Right atrium auricular region (tissue), 2 donors: ENCODE measurements around the gene PPP2R2C. TPM values are rescaled to one million over a fixed set of nuclear protein-coding genes. Genes with fewer than 3 reads are reported as not detected.
A peak's percentile ranks its signal among the peaks of the same experiment; 100 is the strongest.

Experiments
- DNase-seq: peaks from one replicate; pipeline ENCODE4 v3.0.0-alpha.2; 2019; ENCODE audit warnings: low spot score
- H3K27ac ChIP-seq, 2 donors: fragments of 200-600 bp; sonication (generic); 1 replicate in 1 of 2; 2 replicates in 1 of 2; pipeline ENCODE4 v1.5.1; 2016 to 2019
- H3K27me3 ChIP-seq, 2 donors: fragments of 200-600 bp; sonication (generic); one replicate each; pipeline versions ENCODE4 v1.5.1 to v1.6.0; 2017 to 2019
- H3K36me3 ChIP-seq: fragments of 200-600 bp; sonication (generic); one replicate; pipeline ENCODE4 v1.5.1; 2016
- H3K4me1 ChIP-seq, 2 donors: fragments of 200-600 bp; sonication (generic); one replicate each; pipeline versions ENCODE4 v1.5.1 to v1.6.0; 2017 to 2019
- H3K4me3 ChIP-seq, 2 donors: fragments of 200-600 bp; sonication (generic); 1 replicate in 1 of 2; 2 replicates in 1 of 2; pipeline ENCODE4 v1.5.1; 2017 to 2019; ENCODE audit warnings: mild to moderate bottlenecking in 1 of 2, moderate library complexity in 1 of 2
- H3K9me3 ChIP-seq, 2 donors: fragments of 200-600 bp; sonication (generic); one replicate each; pipeline ENCODE4 v1.5.1; 2019
- total RNA-seq, 2 donors: library from RNA; depleted of rRNA; stranded (reverse); fragments of >200 nt; gene quantifications; one replicate each; pipeline ENCODE4 v1.1.0, GENCODE V29; 2016
- TF ChIP-seq, protein P1 (sequence below), 2 donors: fragments of 200-600 bp; sonication (generic); IDR thresholded peaks; one replicate each; pipeline ENCODE4 v1.5.1; 2019; ENCODE audit warnings: antibody characterized with exemption in 2 of 2

Gene PPP2R2C
- total RNA-seq, 2 donors from 2014 or later, result 4.6 to 5.7 TPM

DNA sequence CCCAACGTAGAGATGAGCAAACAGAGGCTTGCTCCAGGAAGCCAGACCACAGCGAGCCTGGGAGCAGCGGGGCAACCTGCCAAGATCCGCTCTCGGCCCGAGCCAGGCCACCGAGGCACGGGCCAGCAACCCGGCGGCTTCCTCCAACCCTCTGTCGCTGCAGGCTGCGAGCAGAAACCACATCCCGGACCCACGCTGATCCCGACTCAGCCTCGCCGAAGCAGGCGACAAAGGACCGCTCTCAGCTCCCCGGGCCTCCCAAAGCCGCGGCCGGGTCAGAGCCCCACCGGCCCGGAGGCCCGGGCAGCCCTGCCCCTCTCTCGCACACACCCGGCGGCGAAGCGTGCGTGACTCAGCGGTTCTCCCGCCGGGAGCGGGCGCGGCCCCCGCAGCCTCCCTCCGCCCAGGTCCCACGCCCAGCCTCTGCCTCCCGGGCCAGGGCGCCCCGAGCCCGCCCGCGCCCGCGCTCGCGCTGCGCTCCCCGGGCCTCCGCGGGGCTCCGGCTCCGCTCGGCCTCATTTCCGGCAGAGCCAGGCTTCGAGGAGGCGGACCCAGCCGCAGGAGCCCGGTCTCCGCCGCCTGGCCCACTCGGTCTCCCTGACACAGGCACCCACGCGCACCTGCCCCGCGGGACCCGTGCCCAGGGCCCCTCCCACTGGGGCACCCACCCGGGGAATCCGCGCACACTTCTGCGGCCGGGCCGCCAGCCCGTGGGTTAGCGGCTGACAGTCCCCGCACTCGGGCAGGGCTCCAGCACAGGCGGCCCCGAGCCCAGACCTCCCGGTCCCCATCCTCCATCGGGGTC is 1.7 kb downstream of the PPP2R2C start:
- Histone ChIP-seq H3K36me3 (no peaks in the 10 kb centered on the region), H3K4me3 (peak overlapping the region; percentile 35 to 54), H3K9me3 (no peaks in the 10 kb centered on the region), H3K4me1 (peaks cover 0 to 19% of the 10 kb centered on the region in 2 donors), H3K27me3 (peaks cover 0 to 4% of the 10 kb centered on the region in 2 donors), H3K27ac (no peak overlapping the region)
- TF ChIP-seq, protein P1, sequence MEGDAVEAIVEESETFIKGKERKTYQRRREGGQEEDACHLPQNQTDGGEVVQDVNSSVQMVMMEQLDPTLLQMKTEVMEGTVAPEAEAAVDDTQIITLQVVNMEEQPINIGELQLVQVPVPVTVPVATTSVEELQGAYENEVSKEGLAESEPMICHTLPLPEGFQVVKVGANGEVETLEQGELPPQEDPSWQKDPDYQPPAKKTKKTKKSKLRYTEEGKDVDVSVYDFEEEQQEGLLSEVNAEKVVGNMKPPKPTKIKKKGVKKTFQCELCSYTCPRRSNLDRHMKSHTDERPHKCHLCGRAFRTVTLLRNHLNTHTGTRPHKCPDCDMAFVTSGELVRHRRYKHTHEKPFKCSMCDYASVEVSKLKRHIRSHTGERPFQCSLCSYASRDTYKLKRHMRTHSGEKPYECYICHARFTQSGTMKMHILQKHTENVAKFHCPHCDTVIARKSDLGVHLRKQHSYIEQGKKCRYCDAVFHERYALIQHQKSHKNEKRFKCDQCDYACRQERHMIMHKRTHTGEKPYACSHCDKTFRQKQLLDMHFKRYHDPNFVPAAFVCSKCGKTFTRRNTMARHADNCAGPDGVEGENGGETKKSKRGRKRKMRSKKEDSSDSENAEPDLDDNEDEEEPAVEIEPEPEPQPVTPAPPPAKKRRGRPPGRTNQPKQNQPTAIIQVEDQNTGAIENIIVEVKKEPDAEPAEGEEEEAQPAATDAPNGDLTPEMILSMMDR (IDR thresholded peaks at IDR 0.05), result no peak
- DNase-seq, result peak; percentile 63

DNA sequence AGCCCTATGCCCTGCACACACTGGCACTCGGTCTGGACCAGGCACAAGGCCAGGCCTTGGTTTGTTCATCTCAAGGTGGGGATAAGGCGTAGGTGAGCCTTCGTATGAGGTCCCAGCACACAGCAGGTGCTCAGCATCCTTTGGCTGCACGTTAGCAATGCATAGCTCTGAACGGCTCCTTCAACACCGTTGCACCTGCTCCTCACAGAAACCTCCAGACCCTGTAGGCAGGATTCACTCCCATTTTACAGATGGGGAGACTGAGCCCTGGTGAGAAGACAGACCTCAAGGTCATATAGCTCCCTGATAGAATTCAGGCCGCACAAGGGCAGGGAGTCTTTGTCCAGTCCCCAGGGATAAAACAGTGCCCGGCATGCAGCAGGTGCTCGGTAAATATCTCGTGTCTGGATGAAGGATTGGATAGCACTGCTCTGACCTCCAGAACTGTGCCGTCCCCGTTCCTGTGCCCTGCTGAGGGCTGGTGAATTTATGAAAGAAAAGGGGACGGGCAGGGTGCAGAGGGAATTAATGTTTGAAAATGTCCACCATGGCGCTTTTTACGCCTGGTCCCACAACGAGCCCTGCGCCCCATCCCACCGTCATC is 2.4 kb downstream of the PPP2R2C start:
- Histone ChIP-seq H3K27ac (no peak overlapping the region), H3K36me3 (no peaks in the 10 kb centered on the region), H3K4me1 (peaks cover 0 to 19% of the 10 kb centered on the region in 2 donors), H3K9me3 (no peaks in the 10 kb centered on the region), H3K4me3 (peak overlapping the region; percentile 35 to 54), H3K27me3 (peaks cover 0 to 4% of the 10 kb centered on the region in 2 donors)
- TF ChIP-seq, protein P1 (IDR thresholded peaks at IDR 0.05), result no peak
- peak; percentile 28 for DNase-seq

DNA sequence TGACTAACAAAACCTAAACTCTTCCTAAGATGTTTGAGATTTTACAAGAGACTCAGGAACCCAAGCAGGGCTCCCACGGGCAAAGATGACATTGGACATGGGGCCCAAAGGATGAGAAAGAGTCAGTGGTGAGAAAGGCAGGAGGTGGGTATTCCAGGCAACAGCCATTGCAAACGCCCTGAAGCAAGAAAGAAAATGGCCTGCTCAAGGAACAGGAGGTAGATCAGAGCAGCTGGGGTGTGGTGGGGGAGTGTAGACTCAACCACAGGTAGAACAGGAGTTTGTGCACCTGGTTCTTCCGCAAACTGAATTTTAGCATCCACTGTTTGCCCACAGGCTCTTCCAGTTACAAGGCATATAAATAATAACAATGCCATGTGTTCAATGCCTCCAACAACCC is 3.3 kb downstream of the PPP2R2C start:
- peaks cover 0 to 19% of the 10 kb centered on the region in 2 donors for H3K4me1 ChIP-seq
- H3K27me3 ChIP-seq, result peaks cover 0 to 4% of the 10 kb centered on the region in 2 donors
- no peak overlapping the region for H3K27ac ChIP-seq
- TF ChIP-seq, protein P1 (IDR thresholded peaks at IDR 0.05), result no peak
- peak; percentile 36 for DNase-seq
- no peaks in the 10 kb centered on the region for H3K36me3 ChIP-seq
- no peaks in the 10 kb centered on the region for H3K9me3 ChIP-seq
- no peak overlapping the region for H3K4me3 ChIP-seq

DNA sequence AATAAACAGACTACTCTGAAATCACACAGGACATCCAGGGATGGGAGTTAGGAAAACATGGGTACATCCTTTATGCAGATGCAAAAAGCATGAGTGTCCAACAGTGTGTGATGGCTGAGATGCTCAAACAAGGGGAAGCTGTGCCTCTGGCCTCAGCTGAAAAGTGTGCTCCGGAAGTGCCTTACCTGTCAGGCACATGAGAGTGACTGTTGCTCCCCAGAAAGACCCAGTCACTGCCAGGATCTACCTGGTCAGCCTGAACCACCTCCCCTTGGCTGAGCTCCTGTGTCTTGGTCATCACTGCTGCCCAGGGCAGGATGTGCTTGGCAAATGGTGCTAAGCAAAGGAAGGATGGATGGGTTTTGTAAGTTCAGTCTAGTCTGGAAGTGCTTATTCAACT is 4.0 kb downstream of the PPP2R2C start:
- Histone ChIP-seq H3K4me3 (no peak overlapping the region), H3K4me1 (peaks cover 0 to 19% of the 10 kb centered on the region in 2 donors), H3K36me3 (no peaks in the 10 kb centered on the region), H3K27me3 (peaks cover 0 to 4% of the 10 kb centered on the region in 2 donors), H3K9me3 (no peaks in the 10 kb centered on the region), H3K27ac (no peak overlapping the region)
- peak; percentile 16 for DNase-seq
- TF ChIP-seq, protein P1 (IDR thresholded peaks at IDR 0.05), result no peak

DNA sequence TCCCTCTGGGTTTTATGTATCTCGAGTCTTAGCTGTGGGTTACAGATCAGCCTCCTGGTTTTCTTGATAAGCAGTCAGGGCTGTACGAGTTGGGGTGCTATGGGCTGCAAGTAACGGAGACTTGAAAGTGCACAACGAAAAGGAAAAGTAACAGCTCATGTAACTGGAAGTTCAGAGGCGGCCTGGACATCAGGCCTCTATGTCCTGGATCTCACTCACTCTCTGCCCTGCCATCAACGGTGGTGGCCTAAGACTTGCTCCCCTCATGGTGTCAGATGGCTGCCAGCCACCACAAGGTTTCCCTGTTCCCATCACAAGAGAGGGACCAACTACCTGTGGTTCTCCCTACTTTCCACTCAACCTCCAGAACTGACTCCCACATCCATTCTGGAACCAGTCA is 4.8 kb downstream of the PPP2R2C start:
- DNase-seq, result peak; percentile 47
- Histone ChIP-seq H3K9me3 (no peaks in the 10 kb centered on the region), H3K4me3 (no peak overlapping the region), H3K36me3 (no peaks in the 10 kb centered on the region), H3K4me1 (peaks cover 0 to 19% of the 10 kb centered on the region in 2 donors), H3K27me3 (peaks cover 0 to 4% of the 10 kb centered on the region in 2 donors), H3K27ac (no peak overlapping the region)
- TF ChIP-seq, protein P1 (IDR thresholded peaks at IDR 0.05), result no peak
